Cerebellar cortex (tissue), 1 donor: ENCODE measurements around the gene ASB9.
"Not testable (repeated sequence)": the region's sequence is repeated elsewhere in the genome, so short reads cannot be mapped to it uniquely, and the experiment has no call there.

Experiments used
- DNase-seq: peaks from one replicate; pipeline ENCODE4 v3.0.0-alpha.2; 2015; ENCODE audit warnings: low spot score

The ASB9 gene

DNA sequence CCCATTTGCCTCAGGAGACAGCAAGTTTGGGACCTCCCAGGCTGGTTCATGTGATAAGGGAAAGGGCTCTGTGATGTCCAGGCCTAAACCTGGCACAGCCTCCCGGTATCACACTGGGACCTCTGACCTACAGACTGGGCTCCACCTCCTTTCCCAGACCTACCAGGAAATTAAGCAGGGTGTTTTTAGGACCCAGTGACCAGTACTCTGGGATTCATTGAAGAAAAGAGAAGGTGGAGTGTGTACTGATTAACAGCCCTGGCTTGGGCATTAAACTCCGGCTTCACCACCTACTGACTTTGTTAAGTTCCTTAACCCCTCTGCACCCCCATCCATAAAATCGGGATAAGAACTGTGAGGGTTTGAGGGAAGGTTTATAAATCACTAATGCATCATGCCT is 28.6 kb downstream of the ASB9 start:
- DNase-seq = no peak

DNA sequence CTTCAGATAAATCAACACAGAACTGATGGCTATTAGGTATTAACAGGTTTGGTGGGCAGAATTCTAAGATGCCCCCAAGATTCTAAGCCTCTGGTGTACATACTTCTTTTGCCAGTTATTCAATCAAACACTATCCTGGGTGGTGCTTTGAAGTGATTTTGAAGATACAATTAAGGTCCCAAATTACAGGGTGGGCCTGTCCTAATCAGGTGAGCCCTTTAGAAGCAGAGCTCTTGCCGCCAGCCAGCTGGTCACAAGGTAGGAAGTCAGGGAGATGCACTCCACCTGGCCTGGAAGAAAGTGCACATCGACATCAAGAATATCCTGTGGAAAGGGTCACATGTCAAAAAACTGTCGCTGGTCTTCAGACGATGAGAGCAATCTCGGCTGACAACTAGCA is 29.5 kb downstream of the ASB9 start:
- DNase-seq = no peak

DNA sequence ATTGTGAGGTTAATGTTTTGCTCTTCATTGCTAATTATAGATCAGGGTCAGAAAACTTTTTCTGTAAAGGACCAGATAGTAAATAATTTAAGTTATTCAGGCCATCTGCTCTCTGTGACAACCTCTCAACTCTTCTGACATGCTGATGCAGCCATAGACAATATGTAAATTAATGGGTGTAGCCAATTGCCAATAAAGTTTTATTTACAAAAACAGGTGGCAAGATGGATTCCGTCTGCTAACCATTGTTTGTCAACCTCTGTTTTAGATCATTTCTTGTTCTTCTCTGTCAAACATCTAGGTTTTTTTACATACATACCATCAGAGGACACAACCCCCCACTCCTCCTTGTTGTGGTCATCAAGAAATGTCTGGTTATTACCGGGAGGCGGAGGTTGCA is 33.7 kb downstream of the ASB9 start:
- no peak for DNase-seq

DNA sequence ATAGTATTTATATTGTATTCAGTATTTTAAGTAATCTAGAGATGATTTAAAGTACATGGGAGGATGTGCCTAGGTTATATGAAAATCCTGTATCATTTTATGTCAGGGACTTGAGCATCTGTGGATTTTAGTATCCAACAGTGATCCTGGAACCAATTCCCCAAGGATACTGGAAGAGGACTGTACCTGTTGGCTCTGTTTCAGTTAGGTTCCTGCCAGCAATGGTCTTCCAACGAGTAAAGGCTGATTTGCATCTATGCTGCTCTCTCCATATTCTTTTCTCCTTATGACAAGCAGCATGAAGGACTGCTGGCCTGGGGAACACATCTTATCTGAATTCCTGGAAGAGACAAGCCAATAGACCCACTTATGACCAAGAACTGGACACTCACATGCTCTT is 34.9 kb downstream of the ASB9 start:
- DNase-seq = peak; percentile 51

DNA sequence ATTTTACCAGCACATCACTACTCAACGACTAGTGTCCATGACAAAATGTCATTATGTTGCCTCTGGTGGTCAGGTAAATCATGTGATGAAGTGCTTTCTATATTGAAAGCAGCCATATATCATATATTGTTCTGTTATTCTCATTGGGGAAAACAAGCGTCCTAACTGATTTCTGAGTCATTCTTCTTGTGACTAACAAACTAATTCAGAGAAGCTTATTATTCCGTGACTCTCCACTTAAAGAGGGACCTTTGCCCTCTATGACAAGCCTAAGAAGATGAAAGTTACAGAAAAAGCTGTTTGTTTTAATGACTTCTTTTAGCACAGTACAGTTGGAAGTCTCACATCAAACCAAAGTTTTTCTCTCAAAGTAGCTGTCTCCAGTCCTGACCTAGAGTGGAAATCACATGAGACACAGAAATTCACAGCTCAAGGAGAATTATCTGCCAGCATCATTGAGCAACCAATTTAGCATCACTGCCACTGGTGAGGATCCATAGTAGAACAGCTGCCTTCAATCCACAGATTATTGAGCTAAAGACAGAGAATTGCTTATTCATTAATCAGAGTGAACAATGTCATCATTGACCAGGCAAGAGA is 36.4 kb downstream of the ASB9 start:
- DNase-seq = no peak

DNA sequence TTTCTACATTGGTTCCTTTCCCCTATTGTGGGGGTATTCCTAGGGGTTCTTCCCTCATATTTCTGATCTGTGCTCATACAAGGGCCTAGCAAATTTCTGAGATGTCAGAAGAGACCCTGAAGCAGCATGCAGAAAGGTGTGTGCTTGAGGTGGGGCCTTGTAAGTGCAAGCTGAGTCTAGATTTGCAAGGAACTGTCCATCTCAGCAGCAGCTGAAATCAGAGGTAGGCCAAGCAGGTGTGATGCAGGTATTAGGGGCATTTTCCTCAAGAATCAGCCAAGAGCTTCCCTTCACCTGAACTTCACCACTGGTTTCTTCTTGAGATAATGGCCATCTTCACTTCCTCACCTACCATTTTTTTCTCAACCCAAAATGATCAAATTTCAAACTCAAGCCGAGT is 45.1 kb downstream of the ASB9 start:
- no peak for DNase-seq

DNA sequence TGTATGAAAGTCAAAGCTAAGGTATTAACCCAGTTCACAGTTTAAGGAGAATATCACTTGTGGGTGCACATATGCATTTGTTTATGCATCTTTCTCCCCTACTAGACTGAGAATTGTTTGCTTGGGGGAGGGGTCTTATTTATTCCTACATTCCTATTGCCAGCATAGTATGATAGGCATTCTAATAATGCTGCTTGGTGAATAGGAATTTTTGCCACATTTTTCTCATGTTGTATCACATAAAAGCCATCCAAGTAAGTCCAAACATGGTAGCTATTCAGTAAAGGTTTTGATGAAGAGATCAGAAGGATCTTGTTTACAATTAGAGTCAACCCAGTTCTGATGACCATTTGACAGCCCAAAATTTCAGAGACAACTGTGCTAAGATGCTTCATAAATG is 48.6 kb downstream of the ASB9 start:
- no peak for DNase-seq

DNA sequence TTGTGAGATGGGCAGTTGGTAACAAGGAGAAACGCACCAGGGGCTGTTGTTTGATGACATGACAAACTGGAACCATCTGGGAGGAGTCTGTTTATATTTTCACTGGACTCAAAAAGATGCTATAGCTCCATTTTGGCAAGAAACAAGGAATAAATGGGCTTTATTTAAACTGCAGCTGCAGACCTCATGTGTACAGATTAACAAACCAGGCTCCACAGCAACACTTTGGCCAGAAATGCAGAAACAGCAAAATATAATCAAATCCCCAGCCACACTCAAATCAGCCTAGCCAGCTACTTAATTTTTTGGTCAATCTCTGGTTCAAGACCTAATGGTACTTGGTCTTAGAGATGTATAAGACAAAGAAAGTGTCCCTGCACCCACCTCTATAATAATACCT is 52.7 kb downstream of the ASB9 start:
- DNase-seq = no peak

DNA sequence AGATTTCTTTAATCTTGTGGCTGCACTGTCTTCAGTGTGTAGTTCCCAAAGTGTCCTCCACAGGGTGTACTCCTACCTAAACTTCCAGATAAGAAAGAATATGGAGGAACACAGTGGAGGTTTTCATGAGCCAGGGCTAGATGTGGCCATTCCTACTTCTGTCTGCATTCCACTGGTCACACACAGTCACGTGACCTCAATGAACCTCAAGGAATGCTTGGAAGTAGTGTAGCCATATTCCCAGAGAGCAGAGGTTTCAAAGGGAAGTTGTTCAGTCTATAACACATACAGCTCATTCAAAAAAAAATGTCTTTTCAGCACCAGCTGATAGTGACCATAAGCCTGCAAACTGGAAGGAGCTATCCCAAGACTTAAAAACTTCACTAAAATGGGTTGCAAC is 53.6 kb downstream of the ASB9 start:
- DNase-seq = no peak

DNA sequence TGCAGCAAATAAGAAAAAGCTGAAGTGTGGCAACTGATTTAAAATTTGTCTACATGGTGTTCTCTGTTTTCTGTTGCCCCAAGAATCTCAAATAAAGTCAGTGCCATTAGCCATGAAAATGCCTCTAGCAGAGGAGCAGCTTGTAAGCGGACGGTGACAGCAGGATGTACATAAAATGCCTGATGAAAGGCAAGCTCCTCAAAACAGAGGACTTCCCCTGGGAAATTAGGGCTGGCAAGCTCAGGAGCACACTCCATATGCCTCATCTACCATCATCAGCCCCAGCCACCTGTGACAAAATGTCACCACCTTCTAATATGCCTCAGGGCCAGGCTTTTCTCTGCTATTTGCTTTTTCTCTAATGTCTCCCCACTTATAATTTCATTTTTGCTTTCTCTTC is 54.5 kb downstream of the ASB9 start:
- DNase-seq = peak; percentile 81

DNA sequence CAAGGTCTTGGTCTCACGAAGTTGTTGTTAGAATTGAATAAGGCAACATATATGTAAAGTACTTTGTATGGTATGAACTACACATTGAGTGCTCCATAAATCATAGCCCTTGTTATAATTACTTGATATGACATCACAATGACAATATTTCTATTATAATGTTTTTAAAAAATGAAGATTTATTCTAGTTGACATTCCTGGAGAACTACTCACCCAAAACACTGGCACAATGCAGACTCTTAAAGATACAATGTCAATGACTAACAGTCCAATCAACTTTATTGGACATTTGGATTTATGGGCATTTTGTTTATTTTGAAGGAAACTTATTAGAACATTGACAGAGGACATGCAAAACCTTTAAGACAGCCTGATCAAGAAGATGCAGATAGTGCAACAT is 55.3 kb downstream of the ASB9 start:
- DNase-seq = no peak

DNA sequence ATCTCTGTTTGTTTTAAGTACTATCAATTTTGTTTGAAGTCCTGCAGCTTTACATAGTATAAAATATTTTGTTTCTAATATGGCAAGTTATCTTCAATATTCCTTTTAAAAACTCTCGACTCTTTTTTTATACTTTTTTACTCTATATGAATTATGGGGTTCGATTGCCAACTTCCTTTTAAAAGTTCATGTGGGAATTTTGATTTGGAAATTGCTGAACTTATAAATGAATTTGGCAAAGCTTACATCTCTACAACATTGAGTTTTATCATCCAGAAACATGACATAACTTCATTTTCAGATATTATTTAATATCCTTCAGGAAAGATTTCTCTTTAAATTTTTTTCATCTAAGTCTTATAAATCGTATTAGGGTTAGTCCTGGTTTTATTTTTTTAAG is 60.8 kb downstream of the ASB9 start:
- no peak for DNase-seq

DNA sequence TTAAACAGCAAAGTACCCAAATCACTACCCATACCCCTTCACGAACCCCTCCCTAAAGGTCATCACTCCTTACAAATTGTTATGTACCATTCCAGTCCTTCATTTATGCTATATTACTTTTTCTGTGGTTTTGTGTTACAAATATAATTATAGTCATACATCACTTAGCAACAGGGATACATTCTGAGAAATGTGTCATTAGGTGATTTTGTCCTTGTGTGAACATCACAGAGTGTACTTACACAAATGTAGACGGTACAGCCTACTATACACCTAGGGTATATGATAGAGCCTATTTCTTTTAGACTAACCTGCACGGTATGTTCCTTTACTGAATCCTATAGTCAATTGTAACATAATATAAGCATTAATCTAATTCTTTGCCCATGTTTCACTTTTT is 61.9 kb downstream of the ASB9 start:
- no peak for DNase-seq

DNA sequence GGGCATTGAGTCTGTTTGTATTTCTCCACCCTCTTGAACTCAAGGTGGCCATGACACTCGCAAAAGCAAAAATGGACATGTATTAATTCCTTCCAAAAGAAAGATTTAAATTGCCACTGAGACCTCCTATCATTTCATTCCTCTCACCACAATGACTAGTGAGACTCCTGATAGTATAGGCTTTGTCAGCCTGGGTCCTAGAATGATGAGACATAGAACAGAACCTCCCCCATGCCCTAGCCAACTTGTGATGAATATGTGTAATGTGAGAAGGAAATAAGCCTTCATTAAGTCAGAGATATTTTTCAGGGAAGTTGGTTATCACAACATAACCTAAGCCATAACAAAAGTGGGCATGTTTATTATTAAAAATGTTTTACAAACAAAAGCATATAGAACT is 62.5 kb downstream of the ASB9 start:
- DNase-seq = no peak

DNA sequence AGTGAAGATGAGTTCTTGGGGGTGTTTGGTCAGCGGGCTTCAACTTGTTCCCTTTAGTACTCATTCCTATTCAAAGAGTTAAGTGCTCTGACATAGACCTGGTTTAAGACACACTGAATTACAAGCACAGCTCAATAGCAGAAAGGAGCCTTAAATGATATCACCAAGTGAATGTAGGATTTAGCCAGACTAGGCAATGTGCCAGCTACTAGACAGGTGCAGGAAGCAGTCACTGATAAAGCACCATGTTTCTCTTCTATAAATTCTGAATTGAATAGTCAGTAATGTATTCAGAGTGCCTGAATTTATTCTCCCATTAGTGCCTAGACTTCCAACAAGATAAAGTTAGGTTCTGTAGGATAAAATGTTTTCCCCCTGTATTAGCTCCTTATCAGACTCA is 63.6 kb downstream of the ASB9 start:
- peak; percentile 12 for DNase-seq

DNA sequence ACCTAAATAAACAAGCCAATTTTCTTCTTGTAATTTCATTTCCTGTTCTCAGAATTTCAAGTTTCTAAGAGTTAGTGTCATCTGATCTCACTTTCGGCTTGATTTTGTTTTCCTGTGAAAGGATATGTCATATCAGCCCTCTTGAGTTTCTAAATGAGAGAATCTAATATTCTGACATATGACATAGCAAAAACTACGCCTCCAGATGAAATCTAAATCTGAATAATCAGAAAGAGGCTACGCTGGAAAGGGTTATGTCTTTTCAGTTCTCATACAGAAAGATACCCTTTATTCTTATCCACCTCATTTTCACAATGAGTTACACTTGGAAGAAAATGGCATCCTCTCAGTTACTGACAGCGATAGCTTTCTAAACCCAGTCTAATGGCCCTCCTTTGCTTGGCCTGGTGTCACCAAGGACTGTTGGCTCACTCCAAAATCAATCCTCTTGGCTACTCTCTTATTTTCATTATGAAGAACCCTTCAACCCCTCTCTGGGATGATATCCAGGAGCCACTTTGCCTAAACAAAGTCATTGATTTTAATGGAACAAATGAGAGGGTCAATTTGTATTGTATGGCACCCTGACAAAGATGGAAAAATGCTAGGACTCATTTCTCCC is 65.6 kb downstream of the ASB9 start:
- DNase-seq = no peak

DNA sequence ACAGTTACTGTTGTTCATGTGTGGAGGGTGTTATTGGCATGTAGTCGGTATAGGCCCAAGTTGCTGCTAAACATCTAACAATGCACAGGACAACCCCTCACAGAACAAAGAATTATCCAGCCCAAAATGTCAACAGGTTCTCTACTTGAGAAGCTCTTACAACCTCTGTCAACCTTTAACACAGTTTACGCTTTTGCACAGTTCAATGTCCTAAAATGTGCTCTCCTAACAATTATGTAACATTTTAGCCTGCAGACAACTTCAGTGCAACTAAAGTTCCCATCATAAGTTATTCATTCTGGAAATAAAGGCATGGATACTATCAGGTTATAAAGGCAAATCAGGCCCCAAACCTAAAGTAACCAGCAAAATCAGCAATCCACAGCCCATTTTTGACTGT is 66.2 kb downstream of the ASB9 start:
- no peak for DNase-seq

DNA sequence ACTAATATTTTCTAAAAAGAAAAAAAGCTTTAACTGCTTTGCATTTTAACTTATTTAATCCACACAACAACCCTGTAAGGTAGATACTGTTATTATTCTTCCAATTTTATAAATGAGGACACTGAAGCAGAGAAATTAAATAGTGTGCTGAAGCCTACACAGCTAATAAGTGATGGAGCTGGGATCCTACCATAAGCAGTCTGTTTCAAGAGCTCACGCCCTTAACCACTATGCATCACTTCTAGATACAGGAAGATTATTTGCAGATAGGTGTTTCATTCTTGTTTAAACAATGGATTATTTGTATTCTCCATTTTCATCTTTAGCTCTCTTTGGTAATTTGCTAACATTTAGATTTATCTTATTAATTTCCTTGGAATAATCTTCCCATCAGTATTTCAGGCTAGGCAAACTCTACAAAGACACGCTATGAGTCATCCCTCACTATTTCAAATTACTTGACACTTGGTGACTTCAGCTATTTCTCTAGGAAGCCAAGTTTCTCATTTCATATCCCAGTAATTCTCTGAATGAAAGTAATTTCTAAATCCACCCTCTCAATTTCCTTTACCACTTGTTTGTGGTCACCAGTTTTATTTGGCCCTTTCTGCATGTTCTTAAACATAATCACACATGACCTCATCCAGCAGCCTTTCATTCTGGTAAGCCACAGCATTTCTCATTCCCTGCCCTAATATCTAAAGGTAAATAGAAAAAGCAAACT is 67.3 kb downstream of the ASB9 start:
- DNase-seq = no peak

DNA sequence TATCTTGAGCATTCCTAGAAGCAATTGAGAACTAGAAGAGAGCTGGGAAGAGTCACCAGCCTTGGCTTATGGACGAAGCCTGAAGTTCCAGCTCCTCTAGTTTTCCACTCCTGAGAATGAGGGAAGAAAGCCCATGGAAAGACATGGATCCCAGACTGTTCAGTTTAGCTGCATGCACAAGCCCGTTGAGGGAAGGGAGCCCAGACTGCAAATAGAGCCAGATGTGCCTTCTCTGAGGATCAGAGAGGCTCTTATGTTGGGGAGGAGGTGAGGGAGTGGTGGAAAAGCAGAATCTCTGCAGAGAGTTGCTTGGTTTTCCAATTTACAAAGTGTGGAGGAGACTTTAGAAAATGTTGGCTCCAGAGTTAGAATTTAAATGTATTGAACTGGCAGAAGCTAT is 69.0 kb downstream of the ASB9 start:
- no peak for DNase-seq

DNA sequence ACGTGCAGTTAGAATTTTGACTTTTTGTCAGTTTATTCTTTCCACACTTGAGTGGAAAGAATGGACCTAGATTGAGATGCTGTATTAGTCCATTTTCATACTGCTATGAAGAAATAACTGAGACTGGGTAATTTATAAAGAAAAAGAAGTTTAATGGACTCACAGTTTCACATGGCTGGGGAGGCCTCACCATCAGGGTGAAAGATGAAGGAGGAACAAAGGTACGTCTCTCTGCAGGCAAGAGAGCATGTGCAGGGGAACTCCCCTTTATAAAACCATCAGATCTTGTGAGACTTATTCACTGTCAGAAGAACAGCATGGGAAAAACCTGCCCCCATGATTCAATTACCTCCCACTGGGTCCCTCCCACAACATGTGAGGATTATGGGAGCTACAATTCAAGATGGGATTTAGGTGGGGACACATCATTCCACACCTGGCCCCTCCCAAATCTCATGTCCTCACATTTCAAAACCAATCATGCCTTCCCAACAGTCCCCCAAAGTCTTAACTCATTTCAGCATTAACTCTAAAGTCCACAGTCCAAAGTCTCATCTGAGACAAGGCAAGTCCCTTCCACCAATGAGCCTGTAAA is 71.2 kb downstream of the ASB9 start:
- DNase-seq = not testable (repeated sequence)

DNA sequence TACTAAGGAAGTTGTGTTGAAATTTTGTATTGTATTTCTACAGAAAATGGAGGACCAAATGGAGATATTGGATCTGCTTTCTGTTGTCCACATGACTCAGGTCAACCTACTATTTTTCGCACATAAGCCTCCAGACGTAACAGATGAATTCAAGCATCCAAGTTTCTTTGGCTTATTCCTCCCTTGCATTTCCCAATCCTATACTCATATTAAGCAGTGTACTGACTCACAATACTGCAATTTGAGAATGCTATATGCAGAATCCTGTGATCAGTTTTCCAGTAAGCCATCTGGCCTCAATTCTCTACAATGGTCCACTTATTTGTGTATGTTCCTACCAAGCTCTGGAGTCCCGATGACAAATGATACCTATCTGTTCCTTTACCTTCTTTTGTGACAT is 75.7 kb downstream of the ASB9 start:
- DNase-seq = no peak
